Thoracic aorta (tissue), 2 donors: Measurements from ENCODE around the gene ERCC6. TPM values are rescaled to one million over a fixed set of nuclear protein-coding genes. Genes with fewer than 3 reads are reported as not detected.

Source experiments
- ATAC-seq: fragments of 150-250 bp; one replicate; pipeline ENCODE4 v1.8.0; 2017; ENCODE audit warnings: low read depth; ENCODE audit not compliant: insufficient number of reproducible peaks, low FRiP score
- DNase-seq: peaks from one replicate; pipeline ENCODE4 v3.0.0-alpha.2; 2020; ENCODE audit warnings: low spot score
- H3K27ac ChIP-seq, 2 donors: fragments of 200-600 bp; sonication (generic); 1 replicate in 1 of 2; 2 replicates in 1 of 2; pipeline ENCODE4 v1.5.1; 2016; ENCODE audit warnings: mild to moderate bottlenecking in 2 of 2, moderate library complexity in 2 of 2
- H3K27me3 ChIP-seq: fragments of 200-600 bp; sonication (generic); replicated peaks from 2 replicates; pipeline ENCODE4 v1.6.0; 2016; ENCODE audit warnings: mild to moderate bottlenecking; ENCODE audit not compliant: insufficient read depth
- H3K36me3 ChIP-seq: fragments of 200-600 bp; sonication (generic); one replicate; pipeline ENCODE4 v1.5.1; 2016
- H3K4me1 ChIP-seq, 2 donors: fragments of 200-600 bp; sonication (generic); 1 replicate in 1 of 2; 2 replicates in 1 of 2; pipeline versions ENCODE4 v1.5.1 to v1.6.0; 2016; ENCODE audit warnings: low read depth in 2 of 2, mild to moderate bottlenecking in 1 of 2; ENCODE audit not compliant: control insufficient read depth in 1 of 2
- H3K4me3 ChIP-seq: fragments of 200-600 bp; sonication (generic); 2 replicates; pipeline ENCODE4 v1.5.1; 2016; ENCODE audit warnings: mild to moderate bottlenecking
- H3K9me3 ChIP-seq: fragments of 200-600 bp; sonication (generic); 2 replicates; pipeline ENCODE4 v1.5.1; 2016
- CTCF ChIP-seq: fragments of 200-600 bp; sonication (generic); IDR thresholded peaks from one replicate; pipeline ENCODE4 v1.5.1; 2019; ENCODE audit warnings: antibody characterized with exemption
- total RNA-seq, 2 donors: library from RNA; depleted of rRNA; stranded (reverse); fragments of >200 nt; gene quantifications; one replicate each; pipeline versions ENCODE4 v1.1.0 to v1.2.3, GENCODE V29; 2016

ERCC6 gene
- total RNA-seq, 2 donors from 2014 or later: 37.7 to 50.4 TPM

- no peak for DNase-seq
- Histone ChIP-seq H3K27me3 (no peaks in the 10 kb centered on the region), H3K4me1 (no peaks in the 10 kb centered on the region), H3K9me3 (no peaks in the 10 kb centered on the region), H3K27ac (no peak overlapping the region), H3K4me3 (no peak overlapping the region), H3K36me3 (peaks cover 7% of the 10 kb centered on the region)
- ATAC-seq: no peak
- no peak for TF ChIP-seq CTCF
These were observed 52.9 kb downstream of the ERCC6 start for GRCh38 chr10:49486009-49486408.

- TF ChIP-seq CTCF: no peak
- no peaks in the 10 kb centered on the region for H3K9me3 ChIP-seq
- H3K27ac ChIP-seq: no peak overlapping the region
- H3K4me1 ChIP-seq: no peaks in the 10 kb centered on the region
- no peak overlapping the region for H3K4me3 ChIP-seq
- no peak for DNase-seq
- peaks cover 7% of the 10 kb centered on the region for H3K36me3 ChIP-seq
- ATAC-seq: no peak
- no peaks in the 10 kb centered on the region for H3K27me3 ChIP-seq
These were observed 54.3 kb downstream of the ERCC6 start for GRCh38 chr10:49484486-49485235.

- H3K9me3 ChIP-seq: no peaks in the 10 kb centered on the region
- DNase-seq: no peak
- no peak overlapping the region for H3K4me3 ChIP-seq
- no peak for TF ChIP-seq CTCF
- no peak overlapping the region for H3K27ac ChIP-seq
- no peaks in the 10 kb centered on the region for H3K4me1 ChIP-seq
- peaks cover 28% of the 10 kb centered on the region for H3K36me3 ChIP-seq
- ATAC-seq: no peak
- H3K27me3 ChIP-seq: no peaks in the 10 kb centered on the region
These were observed 60.1 kb downstream of the ERCC6 start for GRCh38 chr10:49478819-49479218.

GRCh38 chr10:49474901-49475300 lies 64.0 kb downstream of the ERCC6 start:
- Histone ChIP-seq H3K36me3 (peaks cover 48% of the 10 kb centered on the region), H3K9me3 (no peaks in the 10 kb centered on the region), H3K27me3 (no peaks in the 10 kb centered on the region), H3K4me1 (no peaks in the 10 kb centered on the region), H3K27ac (no peak overlapping the region), H3K4me3 (no peak overlapping the region)
- no peak for TF ChIP-seq CTCF
- DNase-seq: no peak
- no peak for ATAC-seq

- H3K4me3 ChIP-seq: no peak overlapping the region
- H3K27ac ChIP-seq: no peak overlapping the region
- no peak for TF ChIP-seq CTCF
- H3K36me3 ChIP-seq: peaks cover 58% of the 10 kb centered on the region
- ATAC-seq: no peak
- no peaks in the 10 kb centered on the region for H3K27me3 ChIP-seq
- DNase-seq: no peak
- H3K4me1 ChIP-seq: no peaks in the 10 kb centered on the region
- H3K9me3 ChIP-seq: no peaks in the 10 kb centered on the region
These were observed 67.4 kb downstream of the ERCC6 start for GRCh38 chr10:49471532-49471931.
